RWPE2 (cell line): ENCODE measurements around the gene PDE8B.

Source experiments
- ATAC-seq: fragments of 200-7000 bp; cut with Tn5 transposase; 3 replicates; pipeline ENCODE4 v1.9.1; 2021; ENCODE audit warnings: low read depth
- DNase-seq: peaks from one replicate; pipeline ENCODE4 v3.0.0-alpha.2; 2020; ENCODE audit warnings: low spot score
- H3K27ac ChIP-seq: fragments of 450-650 bp; 2 replicates; pipeline ENCODE4 v1.5.1; 2017; ENCODE audit warnings: mild to moderate bottlenecking; ENCODE audit not compliant: poor library complexity, severe bottlenecking
- H3K27me3 ChIP-seq: fragments of 250-450 bp; sonication (Bioruptor Pico); 2 replicates; pipeline ENCODE4 v1.5.1; 2021; ENCODE audit warnings: mild to moderate bottlenecking, moderate library complexity; ENCODE audit not compliant: insufficient read depth, poor library complexity, severe bottlenecking
- H3K36me3 ChIP-seq: fragments of 250-450 bp; sonication (Bioruptor Pico); 2 replicates; pipeline ENCODE4 v1.5.1; 2020; ENCODE audit warnings: low read depth, mild to moderate bottlenecking, moderate library complexity
- H3K4me1 ChIP-seq: fragments of 250-450 bp; sonication (Bioruptor Pico); 2 replicates; pipeline ENCODE4 v1.5.1; 2021; ENCODE audit warnings: mild to moderate bottlenecking, moderate library complexity; ENCODE audit not compliant: insufficient read depth, poor library complexity, severe bottlenecking
- H3K4me3 ChIP-seq: fragments of 250-450 bp; sonication (Bioruptor Pico); 2 replicates; pipeline ENCODE4 v1.5.1; 2021; ENCODE audit warnings: mild to moderate bottlenecking, moderate library complexity; ENCODE audit not compliant: severe bottlenecking
- H3K9me3 ChIP-seq: fragments of 250-450 bp; sonication (Bioruptor Pico); 2 replicates; pipeline ENCODE4 v1.5.1; 2021; ENCODE audit warnings: mild to moderate bottlenecking, moderate library complexity; ENCODE audit not compliant: severe bottlenecking
- TF ChIP-seq, protein P1 (sequence below): fragments of 450-650 bp; IDR thresholded peaks from one replicate; pipeline ENCODE4 v1.5.1; 2017; ENCODE audit warnings: mild to moderate bottlenecking, moderate library complexity; ENCODE audit not compliant: poor library complexity, severe bottlenecking

PDE8B gene

DNA sequence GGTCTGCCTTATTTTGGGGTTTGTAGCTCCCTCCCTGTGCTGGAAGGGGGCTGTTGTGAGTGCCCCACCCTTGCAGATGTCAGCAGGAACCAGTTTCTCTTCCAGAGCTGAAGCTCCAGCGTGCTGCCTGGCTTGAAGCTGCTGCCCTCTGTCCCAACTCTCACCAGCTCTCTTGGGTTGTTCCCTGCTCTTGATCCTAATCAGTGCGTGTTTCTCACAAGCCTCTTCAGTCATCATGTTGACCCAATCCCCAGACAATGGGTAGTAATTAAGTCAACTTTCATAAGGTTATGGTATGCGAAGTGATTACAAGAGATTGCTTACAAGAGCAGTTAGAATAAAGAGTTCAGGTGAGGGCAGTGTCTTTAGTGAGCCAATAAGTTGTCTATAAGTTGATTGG lies 57.0 kb downstream of the PDE8B start:
- Histone ChIP-seq H3K27ac (no peak overlapping the region), H3K27me3 (peaks cover 7% of the 10 kb centered on the region), H3K4me3 (no peak overlapping the region), H3K9me3 (no peaks in the 10 kb centered on the region), H3K36me3 (no peaks in the 10 kb centered on the region), H3K4me1 (no peaks in the 10 kb centered on the region)
- no peak for DNase-seq
- ATAC-seq: no peak
- TF ChIP-seq, protein P1, sequence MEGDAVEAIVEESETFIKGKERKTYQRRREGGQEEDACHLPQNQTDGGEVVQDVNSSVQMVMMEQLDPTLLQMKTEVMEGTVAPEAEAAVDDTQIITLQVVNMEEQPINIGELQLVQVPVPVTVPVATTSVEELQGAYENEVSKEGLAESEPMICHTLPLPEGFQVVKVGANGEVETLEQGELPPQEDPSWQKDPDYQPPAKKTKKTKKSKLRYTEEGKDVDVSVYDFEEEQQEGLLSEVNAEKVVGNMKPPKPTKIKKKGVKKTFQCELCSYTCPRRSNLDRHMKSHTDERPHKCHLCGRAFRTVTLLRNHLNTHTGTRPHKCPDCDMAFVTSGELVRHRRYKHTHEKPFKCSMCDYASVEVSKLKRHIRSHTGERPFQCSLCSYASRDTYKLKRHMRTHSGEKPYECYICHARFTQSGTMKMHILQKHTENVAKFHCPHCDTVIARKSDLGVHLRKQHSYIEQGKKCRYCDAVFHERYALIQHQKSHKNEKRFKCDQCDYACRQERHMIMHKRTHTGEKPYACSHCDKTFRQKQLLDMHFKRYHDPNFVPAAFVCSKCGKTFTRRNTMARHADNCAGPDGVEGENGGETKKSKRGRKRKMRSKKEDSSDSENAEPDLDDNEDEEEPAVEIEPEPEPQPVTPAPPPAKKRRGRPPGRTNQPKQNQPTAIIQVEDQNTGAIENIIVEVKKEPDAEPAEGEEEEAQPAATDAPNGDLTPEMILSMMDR: no peak

DNA sequence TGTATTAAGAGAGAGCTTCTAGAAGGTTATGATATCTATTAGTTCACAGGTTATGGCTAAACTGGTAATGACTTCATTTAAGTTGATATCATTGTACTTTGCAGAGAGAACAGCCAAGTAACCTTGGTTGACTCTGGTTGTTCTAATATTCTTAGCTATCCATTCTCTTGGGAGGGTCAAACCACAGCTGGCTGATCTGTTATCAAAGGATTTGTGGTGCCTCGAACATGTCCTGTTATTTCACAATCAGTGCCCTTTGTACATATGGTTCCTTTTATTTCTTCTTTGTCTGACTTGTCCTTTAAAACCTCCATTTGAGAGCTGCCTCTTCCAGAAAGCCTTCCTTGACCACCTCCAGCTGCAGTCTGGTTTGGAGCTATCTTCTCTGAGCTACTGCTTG lies 61.7 kb downstream of the PDE8B start:
- Histone ChIP-seq H3K4me3 (no peak overlapping the region), H3K27me3 (no peaks in the 10 kb centered on the region), H3K36me3 (no peaks in the 10 kb centered on the region), H3K27ac (no peak overlapping the region), H3K4me1 (no peaks in the 10 kb centered on the region), H3K9me3 (no peaks in the 10 kb centered on the region)
- DNase-seq: no peak
- TF ChIP-seq, protein P1: no peak
- no peak for ATAC-seq

DNA sequence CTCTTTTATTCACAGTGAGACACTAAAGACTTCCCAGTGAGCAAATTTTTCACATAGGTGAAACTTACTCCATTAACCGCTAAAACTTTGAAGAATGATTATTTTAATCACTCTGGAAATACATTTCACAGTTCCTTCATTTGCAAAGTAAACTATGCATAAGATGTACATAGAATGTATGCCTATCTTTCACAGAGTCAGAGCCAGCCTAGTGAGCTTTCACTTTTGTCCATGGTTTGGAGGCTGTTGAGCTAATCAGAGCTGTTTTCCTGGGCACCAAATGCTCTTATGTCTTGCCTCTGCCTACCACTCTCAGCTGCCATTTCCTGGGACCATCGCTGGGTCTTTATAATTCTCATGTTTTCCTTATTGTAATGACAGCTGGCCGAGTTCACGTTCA lies 67.3 kb downstream of the PDE8B start:
- no peak for DNase-seq
- Histone ChIP-seq H3K4me1 (peaks cover 8% of the 10 kb centered on the region), H3K27ac (no peak overlapping the region), H3K4me3 (no peak overlapping the region), H3K27me3 (no peaks in the 10 kb centered on the region), H3K36me3 (no peaks in the 10 kb centered on the region), H3K9me3 (no peaks in the 10 kb centered on the region)
- no peak for ATAC-seq
- TF ChIP-seq, protein P1: no peak

DNA sequence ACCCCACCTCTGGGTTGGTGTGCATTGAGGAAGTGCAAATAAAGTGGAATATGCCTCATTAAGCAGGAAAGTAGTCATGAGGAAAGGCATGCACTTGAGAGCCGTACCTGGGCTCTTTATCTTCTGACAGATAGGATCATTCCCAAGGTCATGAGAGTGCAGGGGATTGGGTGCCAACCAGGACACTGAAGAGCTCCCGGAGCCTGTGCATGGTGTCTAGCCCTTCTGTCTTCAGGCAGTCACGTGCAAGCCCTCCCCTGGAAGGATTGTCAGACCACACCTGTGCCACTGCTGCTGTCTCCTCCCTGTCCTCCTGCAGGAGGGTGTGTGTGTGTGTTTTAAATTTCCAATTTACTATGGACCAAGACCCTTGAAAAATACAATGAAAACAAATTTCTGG lies 69.6 kb downstream of the PDE8B start:
- TF ChIP-seq, protein P1: no peak
- Histone ChIP-seq H3K36me3 (no peaks in the 10 kb centered on the region), H3K4me3 (no peak overlapping the region), H3K9me3 (no peaks in the 10 kb centered on the region), H3K27ac (no peak overlapping the region), H3K27me3 (no peaks in the 10 kb centered on the region), H3K4me1 (peaks cover 13% of the 10 kb centered on the region)
- no peak for DNase-seq
- ATAC-seq: no peak

DNA sequence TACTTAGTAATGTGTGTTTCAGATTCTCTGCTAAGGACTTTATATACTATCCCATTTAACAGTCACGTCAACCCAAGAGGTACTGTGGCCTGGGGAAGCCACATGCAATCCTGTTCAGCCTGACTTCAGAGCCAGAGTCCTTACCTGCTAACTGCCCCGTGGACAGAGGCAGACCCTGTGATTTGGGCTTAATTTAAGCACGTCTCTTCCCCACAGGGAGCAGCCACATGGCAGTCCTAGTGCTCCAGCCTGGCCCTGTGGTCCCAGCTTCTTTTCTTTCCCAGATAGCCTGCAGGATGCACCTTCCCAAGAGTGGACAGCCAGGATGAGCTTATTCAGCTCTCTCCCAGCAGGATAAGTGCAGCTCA lies 71.5 kb downstream of the PDE8B start:
- no peak overlapping the region for H3K4me3 ChIP-seq
- DNase-seq (no peak), ATAC-seq (no peak)
- H3K27me3 ChIP-seq: no peaks in the 10 kb centered on the region
- peaks cover 13% of the 10 kb centered on the region for H3K4me1 ChIP-seq
- H3K9me3 ChIP-seq: no peaks in the 10 kb centered on the region
- TF ChIP-seq, protein P1: no peak
- peak overlapping the region; percentile 7 for H3K27ac ChIP-seq
- H3K36me3 ChIP-seq: no peaks in the 10 kb centered on the region
